GM21717 (cell line): Measurements from ENCODE around the gene CXorf66.
"Not testable (repeated sequence)": the region's sequence is repeated elsewhere in the genome, so short reads cannot be mapped to it uniquely, and the experiment has no call there.

Source experiments
- ATAC-seq: cut with Tn5 transposase; IDR thresholded peaks from one replicate; pipeline ENCODE4 v1.9.1; 2021; ENCODE audit warnings: mild to moderate bottlenecking, moderate library complexity; ENCODE audit not compliant: unreplicated experiment

Gene CXorf66

GRCh38 chrX:139929876-139930275 is 35.4 kb downstream of the CXorf66 start:
- ATAC-seq = no peak

GRCh38 chrX:139924696-139925095 is 40.6 kb downstream of the CXorf66 start:
- ATAC-seq = no peak

- no peak for ATAC-seq
Measured at GRCh38 chrX:139924069-139924695, 41.1 kb downstream of the CXorf66 start.

- not testable (repeated sequence) for ATAC-seq
Measured at GRCh38 chrX:139921142-139921541, 44.2 kb downstream of the CXorf66 start.

GRCh38 chrX:139920316-139920715 is 45.0 kb downstream of the CXorf66 start:
- ATAC-seq = no peak

GRCh38 chrX:139914421-139914820 is 50.9 kb downstream of the CXorf66 start:
- no peak for ATAC-seq

- no peak for ATAC-seq
Measured at GRCh38 chrX:139909712-139910111, 55.6 kb downstream of the CXorf66 start.

GRCh38 chrX:139907078-139907477 is 58.2 kb downstream of the CXorf66 start:
- ATAC-seq = no peak

GRCh38 chrX:139905743-139906142 is 59.6 kb downstream of the CXorf66 start:
- no peak for ATAC-seq
